ENCODE data around the gene ME2. TPM values are rescaled to one million over a fixed set of nuclear protein-coding genes. Genes with fewer than 3 reads are reported as not detected.
"Not testable (repeated sequence)": the region's sequence is repeated elsewhere in the genome, so short reads cannot be mapped to it uniquely, and the experiment has no call there.

The ME2 gene
- total RNA-seq, 4 donors from 2014 or later: 32.6 to 55.8 (median 48.0) TPM

- Histone ChIP-seq H3K27me3 (no peaks in the 10 kb centered on the region), H3K4me3 (no peak overlapping the region), H3K27ac (peak overlapping the region in 1 of 4 donors; percentile 11), H3K4me1 (peaks cover 0 to 20% (median 2%) of the 10 kb centered on the region in 4 donors), H3K36me3 (no peaks in the 10 kb centered on the region), H3K9me3 (no peaks in the 10 kb centered on the region)
- WGBS, 2 donors: 91 to 93% methylated on average over 5 of the region's 5 CpGs
- DNase-seq (ENCODE audit: low spot score in 2 of 2): no peak
- no peak for TF ChIP-seq POLR2A (IDR thresholded peaks at IDR 0.05)
Measured at GRCh38 chr18:50850307-50851065, 28.4 kb upstream of the ME2 start.

GRCh38 chr18:50853863-50854271, 25.1 kb upstream of the ME2 start:
- H3K27me3 ChIP-seq: no peaks in the 10 kb centered on the region

GRCh38 chr18:50855976-50856757, 22.8 kb upstream of the ME2 start:
- 89 to 91% methylated on average over 13 of the region's 13 CpGs for WGBS, 2 donors

More at GRCh38 chr18:50853863-50854271, 25.1 kb upstream of the ME2 start:
- Histone ChIP-seq H3K27ac (peak overlapping the region in 3 of 4 donors; percentile 29 to 77 (median 38)), H3K9me3 (no peaks in the 10 kb centered on the region), H3K36me3 (no peaks in the 10 kb centered on the region), H3K4me1 (peaks cover 0 to 17% (median 2%) of the 10 kb centered on the region in 4 donors), H3K4me3 (no peak overlapping the region)
- TF ChIP-seq POLR2A (IDR thresholded peaks at IDR 0.05) (no peak), EP300 (IDR thresholded peaks at IDR 0.05) (peak in 1 of 2 donors; percentile 78), CTCF (IDR thresholded peaks at IDR 0.05) (no peak)
- 42 to 53% methylated on average over 6 of the region's 6 CpGs for WGBS, 2 donors
- DNase-seq (ENCODE audit: low spot score in 2 of 2): no peak

GRCh38 chr18:50857166-50857565, 21.8 kb upstream of the ME2 start:
- WGBS, 2 donors: 53 to 60% methylated on average over 5 of the region's 5 CpGs
- not testable (repeated sequence) for H3K9me3 ChIP-seq; H3K4me3 ChIP-seq; DNase-seq (ENCODE audit: low spot score in 2 of 2); H3K36me3 ChIP-seq; H3K27me3 ChIP-seq
- H3K27ac ChIP-seq: peak overlapping the region in 1 of 4 donors; percentile 53
- peaks cover 0 to 17% (median 2%) of the 10 kb centered on the region in 4 donors for H3K4me1 ChIP-seq

More at GRCh38 chr18:50855976-50856757, 22.8 kb upstream of the ME2 start:
- TF ChIP-seq CTCF (IDR thresholded peaks at IDR 0.05) (no peak), EP300 (IDR thresholded peaks at IDR 0.05) (no peak), POLR2A (IDR thresholded peaks at IDR 0.05) (no peak)
- H3K36me3 ChIP-seq: no peaks in the 10 kb centered on the region
- no peak overlapping the region for H3K4me3 ChIP-seq
- H3K27me3 ChIP-seq: no peaks in the 10 kb centered on the region
- no peaks in the 10 kb centered on the region for H3K9me3 ChIP-seq
- peak overlapping the region in 1 of 4 donors; percentile 53 for H3K27ac ChIP-seq
- H3K4me1 ChIP-seq: peaks cover 0 to 17% (median 2%) of the 10 kb centered on the region in 4 donors
- DNase-seq (ENCODE audit: low spot score in 2 of 2): no peak

- Histone ChIP-seq H3K36me3 (no peaks in the 10 kb centered on the region), H3K27ac (no peak overlapping the region), H3K27me3 (no peaks in the 10 kb centered on the region), H3K9me3 (no peaks in the 10 kb centered on the region), H3K4me1 (peaks cover 0 to 17% (median 2%) of the 10 kb centered on the region in 4 donors), H3K4me3 (no peak overlapping the region)
- WGBS, 2 donors: 74 to 82% methylated on average over 3 of the region's 3 CpGs
- DNase-seq (ENCODE audit: low spot score in 2 of 2): no peak
- TF ChIP-seq POLR2A (IDR thresholded peaks at IDR 0.05): no peak
- TF ChIP-seq CTCF (IDR thresholded peaks at IDR 0.05): no peak
- TF ChIP-seq EP300 (IDR thresholded peaks at IDR 0.05): no peak
Measured at GRCh38 chr18:50857694-50858093, 21.2 kb upstream of the ME2 start.

Measured in tibial nerve (tissue), 4 donors.